HepG2 (cell line): Measurements from ENCODE around the gene EP300. TPM values are rescaled to one million over a fixed set of nuclear protein-coding genes. Genes with fewer than 3 reads are reported as not detected.
"Not testable (repeated sequence)": the region's sequence is repeated elsewhere in the genome, so short reads cannot be mapped to it uniquely, and the experiment has no call there.

Experiments used
- ATAC-seq: fragments of 200-7000 bp; cut with Tn5 transposase; 3 replicates; pipeline ENCODE4 v1.9.1; 2020; ENCODE audit warnings: mild to moderate bottlenecking, moderate library complexity
- BruUV-seq: library from RNA; stranded (reverse); fragments of 400-500 nt; replicated peaks from 2 replicates; lab custom pipeline; 2021; lab: Mats Ljungman, UMichigan
- CTCF ChIA-PET: fragments of 300-600 bp; formaldehyde crosslinking; extraction: SDS; loops from one replicate; lab custom pipeline; 2021; ENCODE audit warnings: low total read pairs, inconsistent platforms, low intra/inter-chr PET ratio; lab: Yijun Ruan, JAX
- POLR2A ChIA-PET: fragments of 350-600 bp; sonication (Branson Sonifier 250); formaldehyde crosslinking; loops from one replicate; lab custom pipeline; 2020; ENCODE audit warnings: antibody characterized with exemption, inconsistent platforms; lab: Yijun Ruan, JAX
- DNase-seq: peaks from one replicate; pipeline ENCODE4 v3.0.0-alpha.2; 2015; ENCODE audit warnings: low spot score
- FAIRE-seq: peaks from 3 replicates; lab custom pipeline; 2011; peaks lifted over from hg19 to GRCh38; lab: Jason Lieb, UNC
- H2AFZ ChIP-seq: one replicate; pipeline ENCODE4 v1.6.1; 2011; ENCODE audit warnings: low read length, inconsistent platforms
- H3K27ac ChIP-seq: fragments of 300-600 bp; 3 replicates; pipeline ENCODE4 v1.8.0; 2011; ENCODE audit warnings: mixed run types, mild to moderate bottlenecking, mixed read lengths, low read length, inconsistent platforms; ENCODE audit not compliant: insufficient read depth; ENCODE audit errors: extremely low read length
- H3K27me3 ChIP-seq, 2 experiments: fragments of 200-600 bp in 1 of 2; 2 replicates in 1 of 2; 3 replicates in 1 of 2; pipeline versions ENCODE4 v1.6.0 to v1.8.0; 2011; ENCODE audit warnings: low read length in 2 of 2, mild to moderate bottlenecking in 2 of 2, moderate library complexity in 2 of 2, inconsistent platforms in 1 of 2; ENCODE audit not compliant: insufficient read depth in 2 of 2, control insufficient read depth in 1 of 2
- H3K36me3 ChIP-seq, 2 experiments: fragments of 200-600 bp in 1 of 2; replicated peaks in 1 of 2; 2 replicates in 1 of 2; 3 replicates in 1 of 2; pipeline versions ENCODE4 v1.5.1 to v1.8.0; 2011; ENCODE audit warnings: low read length in 2 of 2, inconsistent platforms in 1 of 2; ENCODE audit not compliant: insufficient read depth in 2 of 2, control insufficient read depth in 1 of 2
- H3K4me1 ChIP-seq: 2 replicates; pipeline ENCODE4 v1.5.1; 2012; ENCODE audit warnings: low read length, inconsistent platforms; ENCODE audit not compliant: insufficient read depth
- H3K4me2 ChIP-seq: 2 replicates; pipeline ENCODE4 v1.6.0; 2011; ENCODE audit warnings: low read depth, low read length, inconsistent platforms
- H3K4me3 ChIP-seq, 3 experiments: fragments of 200-600 bp in 1 of 3; sonication (generic), shearing (Covaris generic) in 1 of 3; replicated peaks in 1 of 3; 2 replicates each; pipeline ENCODE4 v1.5.1; 2011 to 2016; ENCODE audit warnings: low read length in 3 of 3, inconsistent platforms in 2 of 3, low read depth in 2 of 3, mild to moderate bottlenecking in 2 of 3, control low read depth in 1 of 3, mixed read lengths in 1 of 3; ENCODE audit not compliant: insufficient read depth in 1 of 3
- H3K79me2 ChIP-seq: one replicate; pipeline ENCODE4 v1.6.1; 2011; ENCODE audit warnings: low read length, inconsistent platforms; ENCODE audit not compliant: insufficient read depth
- H3K9ac ChIP-seq: 2 replicates; pipeline ENCODE4 v1.6.0; 2011; ENCODE audit warnings: mild to moderate bottlenecking, low read depth, low read length, inconsistent platforms; ENCODE audit not compliant: insufficient read depth
- H3K9me3 ChIP-seq: 2 replicates; pipeline ENCODE4 v1.5.1; 2012; ENCODE audit warnings: mild to moderate bottlenecking, low read length
- H4K20me1 ChIP-seq: 2 replicates; pipeline ENCODE4 v1.6.0; 2011; ENCODE audit warnings: inconsistent platforms, mild to moderate bottlenecking, low read length, moderate library complexity; ENCODE audit not compliant: insufficient read depth
- DMAP1 ChIP-seq: IDR thresholded peaks from 2 replicates; pipeline ENCODE4 v1.6.1; 2016
- LCORL ChIP-seq, 2 experiments: fragments of 450-650 bp in 1 of 2; sonication (generic) in 1 of 2; formaldehyde crosslinking in 1 of 2; IDR thresholded peaks; 2 replicates each; pipeline versions ENCODE4 v1.5.0 to v1.6.1; 2017 to 2020; ENCODE audit warnings: antibody characterized with exemption in 1 of 2, missing genetic modification reagents in 1 of 2
- SETDB1 ChIP-seq: sonication (generic); formaldehyde crosslinking; IDR thresholded peaks from 2 replicates; pipeline ENCODE4 v1.5.1; 2020; ENCODE audit warnings: missing genetic modification reagents, mild to moderate bottlenecking, borderline replicate concordance
- SMAD3 ChIP-seq: sonication (generic); formaldehyde crosslinking; IDR thresholded peaks from 2 replicates; pipeline ENCODE4 v1.4.0; 2020; ENCODE audit warnings: missing genetic modification reagents
- ZMYM3 ChIP-seq: sonication (generic); formaldehyde crosslinking; IDR thresholded peaks from 2 replicates; pipeline ENCODE4 v1.5.1; 2020; ENCODE audit warnings: mild to moderate bottlenecking, missing genetic modification reagents
- ZMYM4 ChIP-seq: sonication (generic); formaldehyde crosslinking; IDR thresholded peaks from 2 replicates; pipeline ENCODE4 v1.8.1; 2023; ENCODE audit warnings: mild to moderate bottlenecking, missing genetic modification reagents
- ZNF768 ChIP-seq: sonication (generic); formaldehyde crosslinking; IDR thresholded peaks from 2 replicates; pipeline ENCODE4 v1.4.0; 2020; ENCODE audit warnings: missing genetic modification reagents
- WGBS: methylation state at CpG from one replicate; pipeline ENCODE4 v1.1.6; 2017; ENCODE audit warnings: low lambda C conversion rate; 5-methylcytosine and 5-hydroxymethylcytosine counted together
- in situ Hi-C: cut with HindIII; loops from 2 replicates; pipeline ENCODE4 v1.10.0; 2017; ENCODE audit warnings: low pct_unique_long_range_greater_than_20kb; ENCODE audit not compliant: extremely low pct_ligation_motif_present
- intact Hi-C: fragments of 100-400 bp; cut with micrococcal nuclease; formaldehyde crosslinking; loops from one replicate; pipeline ENCODE4 v1.10.0; 2022; ENCODE audit not compliant: unreplicated experiment
- polyA plus RNA-seq, 8 experiments: library from polyadenylated mRNA; depleted of rRNA in 3 of 8; stranded (reverse) in 7 of 8; unstranded in 1 of 8; fragments of >200 nt; fragmentation: Illumina TruSeq in 4 of 8; extraction: Trizol in 4 of 8; gene quantifications; 2 replicates each; pipeline versions ENCODE4 v1.2.1 to v1.2.3, GENCODE V29; 2011 to 2016; ENCODE audit warnings: low read depth in 4 of 8, missing spikeins in 1 of 8, mixed read lengths in 1 of 8; ENCODE audit not compliant: insufficient read depth in 1 of 8
- total RNA-seq, 5 experiments: library from RNA; depleted of rRNA; stranded (reverse); fragments of >200 nt; fragmentation: Illumina TruSeq; extraction: Trizol; gene quantifications; 2 replicates each; pipeline ENCODE4 v1.2.3, GENCODE V29; 2016; ENCODE audit warnings: low read depth in 1 of 5
- TF ChIP-seq, protein P1 (sequence below): sonication (generic); formaldehyde crosslinking; IDR thresholded peaks from 2 replicates; pipeline ENCODE4 v1.5.0; 2020; ENCODE audit warnings: mild to moderate bottlenecking, missing genetic modification reagents, moderate library complexity
- TF ChIP-seq, protein P2 (sequence below): sonication (generic); formaldehyde crosslinking; conservative IDR thresholded peaks from 2 replicates; pipeline ENCODE4 v1.4.0; 2020; ENCODE audit warnings: missing genetic modification reagents

The EP300 gene
- total and polyA plus RNA-seq, 2 of the 13 experiments (the other 11 are each of a cell fraction or from before 2014, with no cell fraction given): 13.6 to 14.9 TPM

DNA sequence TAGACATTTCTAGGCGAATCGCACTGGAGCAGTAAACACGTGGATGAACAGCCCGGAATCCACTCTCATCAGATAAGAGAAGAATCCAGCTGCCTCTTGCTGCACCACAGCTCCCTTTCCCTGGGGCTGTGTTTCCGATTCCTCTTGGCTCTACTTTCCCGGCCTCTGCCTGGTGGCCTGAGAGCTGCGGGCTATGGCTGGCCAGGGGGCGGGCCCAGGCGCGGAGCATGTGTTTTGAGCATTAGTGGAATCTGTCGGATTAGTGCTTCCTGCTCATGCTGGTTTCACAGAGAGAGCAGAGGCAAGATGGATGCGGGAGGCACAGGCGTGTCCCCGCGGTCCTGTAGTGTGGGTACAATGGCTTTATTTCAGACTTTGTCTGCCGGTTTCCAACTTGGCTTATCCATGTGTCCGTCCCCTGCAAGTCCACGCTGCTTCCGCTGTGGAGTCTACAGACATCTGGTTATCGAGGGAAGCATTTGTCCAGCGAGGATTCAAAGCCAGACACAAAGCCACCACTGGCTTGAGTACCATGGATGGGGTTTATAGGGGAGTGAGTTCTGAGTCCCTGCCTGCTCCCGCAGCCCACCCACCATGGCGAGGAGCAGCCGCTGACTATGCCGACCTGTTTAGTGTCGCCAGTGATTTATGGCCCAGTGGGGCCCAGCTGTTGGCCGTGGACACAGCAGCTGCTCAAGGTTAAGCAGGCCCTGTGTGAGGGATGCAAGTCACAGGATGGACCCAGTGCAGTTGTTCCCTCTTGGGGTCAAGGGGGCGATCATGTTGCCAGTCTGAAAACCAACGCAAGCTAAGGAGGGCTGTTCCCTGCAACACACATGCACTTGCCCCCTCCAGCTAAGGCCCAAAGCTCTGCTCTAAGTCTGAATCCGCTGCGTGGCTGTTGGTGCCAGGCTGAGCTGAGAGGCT is 43.3 kb upstream of the EP300 start (continued):
- TF ChIP-seq LCORL (IDR thresholded peaks at IDR 0.05): no peak
- no peak for TF ChIP-seq LCORL (CRISPR knock-in tag; IDR thresholded peaks at IDR 0.05)
- TF ChIP-seq SETDB1 (CRISPR knock-in tag): no peak
- peak; percentile 60; the same call in 1 of the 2 replicates for TF ChIP-seq DMAP1 (CRISPR knock-in tag)
- peak; percentile 19; the same call in 1 of the 2 replicates for TF ChIP-seq ZMYM4 (CRISPR knock-in tag)
- TF ChIP-seq, protein P1, sequence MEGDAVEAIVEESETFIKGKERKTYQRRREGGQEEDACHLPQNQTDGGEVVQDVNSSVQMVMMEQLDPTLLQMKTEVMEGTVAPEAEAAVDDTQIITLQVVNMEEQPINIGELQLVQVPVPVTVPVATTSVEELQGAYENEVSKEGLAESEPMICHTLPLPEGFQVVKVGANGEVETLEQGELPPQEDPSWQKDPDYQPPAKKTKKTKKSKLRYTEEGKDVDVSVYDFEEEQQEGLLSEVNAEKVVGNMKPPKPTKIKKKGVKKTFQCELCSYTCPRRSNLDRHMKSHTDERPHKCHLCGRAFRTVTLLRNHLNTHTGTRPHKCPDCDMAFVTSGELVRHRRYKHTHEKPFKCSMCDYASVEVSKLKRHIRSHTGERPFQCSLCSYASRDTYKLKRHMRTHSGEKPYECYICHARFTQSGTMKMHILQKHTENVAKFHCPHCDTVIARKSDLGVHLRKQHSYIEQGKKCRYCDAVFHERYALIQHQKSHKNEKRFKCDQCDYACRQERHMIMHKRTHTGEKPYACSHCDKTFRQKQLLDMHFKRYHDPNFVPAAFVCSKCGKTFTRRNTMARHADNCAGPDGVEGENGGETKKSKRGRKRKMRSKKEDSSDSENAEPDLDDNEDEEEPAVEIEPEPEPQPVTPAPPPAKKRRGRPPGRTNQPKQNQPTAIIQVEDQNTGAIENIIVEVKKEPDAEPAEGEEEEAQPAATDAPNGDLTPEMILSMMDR: 0 out of 2 replicates have a peak, but pooled peaks have one; percentile 8
- TF ChIP-seq SMAD3 (CRISPR knock-in tag): peak; percentile 12; the same call in 1 of the 2 replicates
- TF ChIP-seq, protein P2, sequence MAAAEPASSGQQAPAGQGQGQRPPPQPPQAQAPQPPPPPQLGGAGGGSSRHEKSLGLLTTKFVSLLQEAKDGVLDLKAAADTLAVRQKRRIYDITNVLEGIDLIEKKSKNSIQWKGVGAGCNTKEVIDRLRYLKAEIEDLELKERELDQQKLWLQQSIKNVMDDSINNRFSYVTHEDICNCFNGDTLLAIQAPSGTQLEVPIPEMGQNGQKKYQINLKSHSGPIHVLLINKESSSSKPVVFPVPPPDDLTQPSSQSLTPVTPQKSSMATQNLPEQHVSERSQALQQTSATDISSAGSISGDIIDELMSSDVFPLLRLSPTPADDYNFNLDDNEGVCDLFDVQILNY (CRISPR knock-in tag): no peak

DNA sequence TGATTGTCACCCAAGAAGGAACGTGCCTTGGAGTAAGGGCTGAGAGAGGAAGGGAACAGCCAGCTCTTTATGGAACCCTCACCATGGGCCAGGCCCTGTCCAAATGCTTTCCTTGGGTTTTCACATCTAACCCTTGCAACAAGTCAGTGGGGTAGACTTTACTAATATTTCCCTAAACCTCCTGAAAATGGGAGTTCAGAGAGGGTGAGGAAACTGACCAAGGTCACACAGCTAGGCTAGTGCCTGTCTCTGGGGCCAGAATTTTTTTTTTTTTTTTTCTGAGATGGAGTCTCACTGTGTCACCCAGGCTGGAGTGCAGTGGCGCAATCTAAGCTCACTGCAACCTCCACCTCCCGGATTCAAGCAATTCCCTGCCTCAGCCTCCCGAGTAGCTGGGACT is 42.6 kb upstream of the EP300 start:
- intact Hi-C loops, H3K79me2 ChIP-seq, H3K9me3 ChIP-seq, H3K36me3 ChIP-seq, ATAC-seq, BruUV-seq, FAIRE-seq, CTCF ChIA-PET: not testable (repeated sequence)
- peak overlapping the region; percentile 38; the same call in 1 of the 2 replicates for H3K9ac ChIP-seq
- H3K4me1 ChIP-seq: peaks cover 55% of the 10 kb centered on the region
- 48% methylated on average over 4 of the region's 4 CpGs for WGBS
- TF ChIP-seq ZNF768 (CRISPR knock-in tag): peak; percentile 90
- TF ChIP-seq ZMYM3: 0 out of 2 replicates have a peak, but pooled peaks have one; percentile 8
- TF ChIP-seq, all 625 proteins: peak for 2; not testable (repeated sequence) for 623
- H4K20me1 ChIP-seq, H3K27ac ChIP-seq, H2AFZ ChIP-seq, DNase-seq, H3K27me3 ChIP-seq, in situ Hi-C loops: not testable (repeated sequence)
- POLR2A ChIA-PET: interaction anchor here (1.7 to 4.2 kb wide), 2 partner anchors 28 to 47 kb away, joined by 6 to 31 read pairs; no protein-coding TSS in a partner anchor
- Histone ChIP-seq H3K4me3 (peak overlapping the region in 2 of 3 experiments; percentile 41 to 61; a peak in 1 of 6 replicates), H3K4me2 (peak overlapping the region; percentile 87)
